Keratinocyte (primary cell): Measurements from ENCODE around the gene CEP162. TPM values are rescaled to one million over a fixed set of nuclear protein-coding genes. Genes with fewer than 3 reads are reported as not detected.

Experiments used
- DNase-seq: peaks from one replicate; pipeline ENCODE4 v3.0.0-alpha.2; 2011; ENCODE audit warnings: low read depth, missing footprints, low spot score
- FAIRE-seq: peaks from 2 replicates; lab custom pipeline; 2011; peaks lifted over from hg19 to GRCh38; lab: Jason Lieb, UNC
- H2AFZ ChIP-seq: 2 replicates; pipeline ENCODE4 v1.6.0; 2012; ENCODE audit warnings: low read length, control low read depth, inconsistent platforms; ENCODE audit not compliant: control insufficient read depth
- H3K27ac ChIP-seq: 2 replicates; pipeline ENCODE4 v1.5.1; 2011; ENCODE audit warnings: low read length; ENCODE audit not compliant: control insufficient read depth, insufficient read depth
- H3K27me3 ChIP-seq: 3 replicates; pipeline ENCODE4 v1.6.0; 2011; ENCODE audit warnings: low read length; ENCODE audit not compliant: control insufficient read depth, insufficient read depth; ENCODE audit errors: extremely low read depth
- H3K36me3 ChIP-seq, 2 experiments: 2 replicates in 1 of 2; 3 replicates in 1 of 2; pipeline ENCODE4 v1.5.1; 2011; ENCODE audit warnings: low read length in 2 of 2, mild to moderate bottlenecking in 1 of 2; ENCODE audit not compliant: control insufficient read depth in 2 of 2, insufficient read depth in 2 of 2; ENCODE audit errors: extremely low read depth in 1 of 2
- H3K4me1 ChIP-seq: 3 replicates; pipeline ENCODE4 v1.5.1; 2011; ENCODE audit warnings: low read length; ENCODE audit not compliant: control insufficient read depth, insufficient read depth; ENCODE audit errors: extremely low read depth
- H3K4me2 ChIP-seq: 3 replicates; pipeline ENCODE4 v1.6.0; 2011; ENCODE audit warnings: low read depth, low read length; ENCODE audit not compliant: control insufficient read depth, insufficient read depth; ENCODE audit errors: extremely low read depth
- H3K4me3 ChIP-seq, 3 experiments: fragments of 200-600 bp in 1 of 3; sonication (generic) in 1 of 3; 2 replicates in 2 of 3; 3 replicates in 1 of 3; pipeline ENCODE4 v1.5.1; 2011 to 2016; ENCODE audit warnings: low read length in 3 of 3, mild to moderate bottlenecking in 3 of 3, control low read depth in 2 of 3, inconsistent platforms in 1 of 3, low read depth in 1 of 3, mixed read lengths in 1 of 3, mixed run types in 1 of 3, moderate library complexity in 1 of 3; ENCODE audit not compliant: control insufficient read depth in 2 of 3, insufficient read depth in 2 of 3; ENCODE audit errors: extremely low read depth in 1 of 3
- H3K79me2 ChIP-seq: 2 replicates; pipeline ENCODE4 v1.6.0; 2012; ENCODE audit warnings: low read length; ENCODE audit not compliant: control insufficient read depth, insufficient read depth
- H3K9ac ChIP-seq: 3 replicates; pipeline ENCODE4 v1.6.0; 2011; ENCODE audit warnings: low read length; ENCODE audit not compliant: control insufficient read depth, insufficient read depth; ENCODE audit errors: extremely low read depth
- H3K9me1 ChIP-seq: 3 replicates; pipeline ENCODE4 v1.6.0; 2011; ENCODE audit warnings: low read length; ENCODE audit not compliant: control insufficient read depth, insufficient read depth; ENCODE audit errors: extremely low read depth
- H3K9me3 ChIP-seq: 2 replicates; pipeline ENCODE4 v1.5.1; 2012; ENCODE audit warnings: low read depth, low read length; ENCODE audit not compliant: control insufficient read depth
- H4K20me1 ChIP-seq: 3 replicates; pipeline ENCODE4 v1.6.0; 2011; ENCODE audit warnings: low read length; ENCODE audit not compliant: control insufficient read depth, insufficient read depth; ENCODE audit errors: extremely low read depth
- EZH2 ChIP-seq: IDR thresholded peaks from one replicate; pipeline ENCODE4 v1.6.1; 2012; ENCODE audit warnings: inconsistent platforms, mild to moderate bottlenecking, low read length, moderate library complexity
- dilution Hi-C: fragments of 300-500 bp; cut with MboI; formaldehyde crosslinking; loops from one replicate; pipeline ENCODE4 v1.7.0; 2020; ENCODE audit warnings: low sequenced_read_pairs; ENCODE audit not compliant: extremely low pct_ligation_motif_present
- polyA plus RNA-seq, 5 experiments: library from polyadenylated mRNA; depleted of rRNA in 3 of 5; stranded (reverse) in 3 of 5; stranded (forward) in 1 of 5; unstranded in 1 of 5; fragments of >200 nt; gene quantifications; 1 replicate in 1 of 5; 2 replicates in 3 of 5; 3 replicates in 1 of 5; pipeline versions ENCODE4 v1.2.1 to v1.2.3, GENCODE V29; 2011 to 2012; ENCODE audit warnings: missing spikeins in 2 of 5, low read depth in 1 of 5, low replicate concordance in 1 of 5
- TF ChIP-seq, protein P1 (sequence below), 3 experiments: IDR thresholded peaks in 1 of 3; conservative IDR thresholded peaks in 1 of 3; optimal IDR thresholded peaks in 1 of 3; 2 replicates in 2 of 3; 3 replicates in 1 of 3; pipeline versions ENCODE3 to v1.5.1; 2011; ENCODE audit warnings: low read length in 3 of 3, mild to moderate bottlenecking in 3 of 3, moderate library complexity in 2 of 3, control low read depth in 1 of 3, inconsistent platforms in 1 of 3; ENCODE audit not compliant: insufficient read depth in 2 of 3; ENCODE audit errors: extremely low read depth in 1 of 3

The CEP162 gene
- polyA plus RNA-seq, 1 donor (not counting 4 experiments of a cell fraction or from before 2014, with no cell fraction given), result 2.6 TPM

GRCh38 chr6:84260926-84261325, 33.5 kb upstream of the CEP162 start:
- Histone ChIP-seq H3K4me1 (no peaks in the 10 kb centered on the region), H3K9me3 (no peaks in the 10 kb centered on the region), H2AFZ (no peak overlapping the region), H3K36me3 (no peaks in the 10 kb centered on the region), H3K27ac (no peak overlapping the region), H4K20me1 (no peaks in the 10 kb centered on the region), H3K9me1 (no peaks in the 10 kb centered on the region), H3K9ac (no peak overlapping the region), H3K79me2 (no peaks in the 10 kb centered on the region), H3K27me3 (no peaks in the 10 kb centered on the region), H3K4me2 (no peak overlapping the region), H3K4me3 (no peak overlapping the region)
- DNase-seq (no peak), FAIRE-seq (no peak)
- TF ChIP-seq EZH2, result no peak
- TF ChIP-seq, protein P1, sequence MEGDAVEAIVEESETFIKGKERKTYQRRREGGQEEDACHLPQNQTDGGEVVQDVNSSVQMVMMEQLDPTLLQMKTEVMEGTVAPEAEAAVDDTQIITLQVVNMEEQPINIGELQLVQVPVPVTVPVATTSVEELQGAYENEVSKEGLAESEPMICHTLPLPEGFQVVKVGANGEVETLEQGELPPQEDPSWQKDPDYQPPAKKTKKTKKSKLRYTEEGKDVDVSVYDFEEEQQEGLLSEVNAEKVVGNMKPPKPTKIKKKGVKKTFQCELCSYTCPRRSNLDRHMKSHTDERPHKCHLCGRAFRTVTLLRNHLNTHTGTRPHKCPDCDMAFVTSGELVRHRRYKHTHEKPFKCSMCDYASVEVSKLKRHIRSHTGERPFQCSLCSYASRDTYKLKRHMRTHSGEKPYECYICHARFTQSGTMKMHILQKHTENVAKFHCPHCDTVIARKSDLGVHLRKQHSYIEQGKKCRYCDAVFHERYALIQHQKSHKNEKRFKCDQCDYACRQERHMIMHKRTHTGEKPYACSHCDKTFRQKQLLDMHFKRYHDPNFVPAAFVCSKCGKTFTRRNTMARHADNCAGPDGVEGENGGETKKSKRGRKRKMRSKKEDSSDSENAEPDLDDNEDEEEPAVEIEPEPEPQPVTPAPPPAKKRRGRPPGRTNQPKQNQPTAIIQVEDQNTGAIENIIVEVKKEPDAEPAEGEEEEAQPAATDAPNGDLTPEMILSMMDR (optimal IDR thresholded peaks at IDR 0.05 in 1 of 3, IDR thresholded peaks at IDR 0.05 in 1 of 3, conservative IDR thresholded peaks at IDR 0.05 in 1 of 3; ENCODE audit: extremely low read depth in 1 of 3, insufficient read depth in 2 of 3, low read length in 3 of 3), result no peak
- dilution Hi-C loops, result no loop called here

DNA sequence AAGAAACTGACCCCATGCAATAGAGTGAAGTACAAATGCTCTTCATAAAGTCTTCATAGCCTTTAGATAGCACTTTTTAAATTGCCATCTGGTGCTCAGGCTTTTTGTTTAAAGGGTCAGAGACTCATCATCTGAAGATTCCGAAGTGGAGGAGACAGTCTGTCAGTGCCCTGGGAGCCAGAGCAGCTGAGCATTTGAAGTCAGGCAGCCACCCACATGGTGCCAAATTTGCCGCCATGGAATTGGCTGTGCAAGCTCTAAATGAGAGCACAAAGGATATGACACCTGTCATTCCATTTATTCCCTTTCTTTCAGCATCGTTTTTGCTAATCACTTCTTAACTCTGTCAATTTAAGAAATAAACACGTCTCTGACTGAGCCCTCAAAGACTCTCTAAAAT, 32.8 kb upstream of the CEP162 start:
- no peaks in the 10 kb centered on the region for H3K79me2 ChIP-seq

More for the DNA sequence above, 32.8 kb upstream of the CEP162 start:
- no peak overlapping the region for H3K4me2 ChIP-seq
- H3K36me3 ChIP-seq, result no peaks in the 10 kb centered on the region
- no peak overlapping the region for H3K27ac ChIP-seq
- TF ChIP-seq, protein P1 (optimal IDR thresholded peaks at IDR 0.05 in 1 of 3, IDR thresholded peaks at IDR 0.05 in 1 of 3, conservative IDR thresholded peaks at IDR 0.05 in 1 of 3; ENCODE audit: extremely low read depth in 1 of 3, insufficient read depth in 2 of 3, low read length in 3 of 3), result no peak
- no peak for TF ChIP-seq EZH2
- no peaks in the 10 kb centered on the region for H4K20me1 ChIP-seq
- FAIRE-seq, result no peak
- H3K9me1 ChIP-seq, result no peaks in the 10 kb centered on the region
- H3K4me3 ChIP-seq, result no peak overlapping the region
- H3K27me3 ChIP-seq, result no peaks in the 10 kb centered on the region
- no peak overlapping the region for H2AFZ ChIP-seq
- no peak for DNase-seq
- no peaks in the 10 kb centered on the region for H3K4me1 ChIP-seq
- no peak overlapping the region for H3K9ac ChIP-seq
- H3K9me3 ChIP-seq, result no peaks in the 10 kb centered on the region
- dilution Hi-C loops, result no loop called here
